ENCODE data around the gene PLCH1.

- TF ChIP-seq CTCF (IDR thresholded peaks at IDR 0.05; ENCODE audit: borderline replicate concordance, extremely low read depth, low read length, poor library complexity, severe bottlenecking) (no peak), EZH2 (IDR thresholded peaks at IDR 0.05; ENCODE audit: borderline replicate concordance, low read depth, low read length, severe bottlenecking) (no peak)
Observed at GRCh38 chr3:155744626-155745324, at the start of gene PLCH1.

All from DND-41 (cell line).